Measurements from ENCODE around the gene PDE1A.

PDE1A gene

DNA sequence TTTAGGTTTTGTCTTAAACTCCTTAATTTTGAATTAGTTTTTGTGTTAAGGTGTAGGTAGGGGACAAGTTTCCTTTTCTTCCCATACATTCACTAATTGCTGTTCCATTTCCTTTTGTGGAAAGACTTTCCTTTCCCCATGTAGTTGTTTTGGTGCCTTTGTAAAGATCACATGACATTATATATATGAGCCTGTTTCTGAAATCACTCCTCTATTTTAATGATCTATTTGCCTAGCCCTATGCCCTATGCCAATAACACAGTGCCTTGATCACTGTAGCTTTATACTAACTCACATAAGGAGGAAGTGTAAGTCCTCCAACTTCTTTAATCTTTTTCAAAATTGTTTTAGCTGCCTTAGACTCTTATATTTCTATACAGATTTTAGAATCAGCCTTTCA lies 229.3 kb downstream of the PDE1A start:
- DNase-seq (ENCODE audit: low spot score): no peak

- no peak for DNase-seq (ENCODE audit: low spot score)
These were observed 233.5 kb downstream of the PDE1A start for GRCh38 chr2:182193291-182193690.

DNA sequence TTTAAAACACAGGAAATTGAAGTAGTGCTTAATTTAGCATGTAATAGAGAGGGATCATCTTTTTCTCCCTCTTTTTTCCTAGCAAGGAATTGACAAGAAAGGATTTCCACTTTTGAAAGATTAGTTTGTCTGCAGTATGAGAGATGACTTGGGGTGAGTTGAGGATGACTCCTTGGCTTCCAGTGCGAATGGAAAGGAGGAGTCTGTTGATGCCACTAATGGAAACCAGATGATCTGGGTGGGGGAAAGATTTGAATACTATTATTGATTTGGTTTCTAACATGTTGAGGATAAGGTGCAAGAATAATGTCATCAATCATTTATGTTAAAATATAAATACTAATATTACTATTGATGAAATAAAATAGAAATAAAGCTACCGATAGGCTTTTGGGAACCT lies 235.8 kb downstream of the PDE1A start:
- DNase-seq (ENCODE audit: low spot score): no peak

- DNase-seq (ENCODE audit: low spot score): no peak
These were observed 239.7 kb downstream of the PDE1A start for GRCh38 chr2:182187130-182187529.

- peak; percentile 33 for DNase-seq (ENCODE audit: low spot score)
These were observed 240.6 kb downstream of the PDE1A start for GRCh38 chr2:182186132-182186735.

GRCh38 chr2:182182436-182182835 lies 244.4 kb downstream of the PDE1A start:
- DNase-seq (ENCODE audit: low spot score): no peak

GRCh38 chr2:182181381-182181780 lies 245.5 kb downstream of the PDE1A start:
- no peak for DNase-seq (ENCODE audit: low spot score)

- DNase-seq (ENCODE audit: low spot score): no peak
These were observed 247.7 kb downstream of the PDE1A start for GRCh38 chr2:182179176-182179575.

GRCh38 chr2:182173944-182174622 lies 252.8 kb downstream of the PDE1A start:
- no peak for DNase-seq (ENCODE audit: low spot score)

DNA sequence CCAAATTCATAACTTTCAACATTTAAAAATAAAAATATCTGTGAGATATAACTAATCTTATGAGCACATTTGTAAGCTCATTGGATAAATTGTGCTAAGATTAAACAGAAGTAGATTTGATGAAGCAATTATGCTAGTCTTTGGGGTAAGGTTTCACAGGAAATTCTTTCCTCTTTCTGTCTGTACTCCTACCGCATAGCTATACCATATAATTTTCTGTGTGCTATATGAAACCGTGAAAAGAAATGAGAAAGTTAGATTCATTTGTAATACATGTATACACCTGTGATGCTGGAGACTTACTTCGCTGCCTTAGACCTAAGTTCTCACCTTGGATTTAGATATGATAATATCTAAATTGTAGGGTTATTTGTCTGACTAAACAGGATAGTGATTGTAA lies 256.5 kb downstream of the PDE1A start:
- no peak for DNase-seq (ENCODE audit: low spot score)

- DNase-seq (ENCODE audit: low spot score): no peak
These were observed 259.0 kb downstream of the PDE1A start for GRCh38 chr2:182167882-182168281.

- no peak for DNase-seq (ENCODE audit: low spot score)
These were observed 260.0 kb downstream of the PDE1A start for GRCh38 chr2:182166841-182167240.

GRCh38 chr2:182166406-182166805 lies 260.4 kb downstream of the PDE1A start:
- no peak for DNase-seq (ENCODE audit: low spot score)

DNA sequence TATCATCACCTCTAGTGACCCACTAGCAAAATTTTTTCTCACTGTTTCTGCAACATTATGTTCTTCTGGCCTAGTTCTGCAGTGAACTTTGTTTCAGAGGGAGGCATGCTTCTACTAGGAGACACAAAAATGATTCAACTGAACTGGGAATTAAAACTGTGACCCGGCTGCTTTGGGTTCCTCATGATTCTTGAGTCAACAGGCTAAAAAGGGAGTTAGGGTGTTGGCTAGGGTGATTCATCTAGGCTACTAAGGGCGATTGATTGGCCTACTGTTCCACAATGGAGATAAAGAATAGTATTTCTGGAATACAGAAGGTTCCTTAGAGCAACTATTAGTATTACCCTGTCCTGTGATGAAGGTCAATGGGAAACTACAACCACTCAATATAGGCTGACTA lies 261.6 kb downstream of the PDE1A start:
- no peak for DNase-seq (ENCODE audit: low spot score)

- DNase-seq (ENCODE audit: low spot score): no peak
These were observed 262.1 kb downstream of the PDE1A start for GRCh38 chr2:182164686-182165085.

- DNase-seq (ENCODE audit: low spot score): no peak
These were observed 263.0 kb downstream of the PDE1A start for GRCh38 chr2:182163878-182164277.

GRCh38 chr2:182148344-182148743 lies 278.5 kb downstream of the PDE1A start:
- DNase-seq (ENCODE audit: low spot score): no peak

GRCh38 chr2:182144776-182145165 lies 282.1 kb downstream of the PDE1A start:
- peak; percentile 26 for DNase-seq (ENCODE audit: low spot score)

GRCh38 chr2:182144041-182144775 lies 282.6 kb downstream of the PDE1A start:
- peak; percentile 21 for DNase-seq (ENCODE audit: low spot score)

GRCh38 chr2:182142062-182142461 lies 284.8 kb downstream of the PDE1A start:
- DNase-seq (ENCODE audit: low spot score): no peak

DNA sequence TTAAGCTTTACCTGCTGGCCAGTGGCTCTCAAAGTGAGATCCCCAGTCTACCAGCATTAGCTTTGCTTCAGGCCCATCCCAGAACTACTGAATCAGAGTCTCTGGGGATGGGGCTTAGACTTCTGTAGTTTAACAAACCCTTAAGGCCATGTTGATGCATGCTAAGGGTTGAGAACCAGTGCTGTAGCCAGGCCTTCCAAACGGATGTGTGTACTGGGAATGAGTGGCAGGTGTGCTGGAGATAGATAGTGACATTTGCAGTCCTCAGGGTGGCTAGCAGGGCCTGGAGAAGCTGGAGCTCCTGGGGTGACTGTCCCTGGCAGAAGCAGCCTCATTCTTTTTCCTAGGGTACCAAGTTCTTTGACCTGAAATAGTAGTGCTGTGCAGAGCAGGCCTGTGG lies 292.6 kb downstream of the PDE1A start:
- no peak for DNase-seq (ENCODE audit: low spot score)

DNA sequence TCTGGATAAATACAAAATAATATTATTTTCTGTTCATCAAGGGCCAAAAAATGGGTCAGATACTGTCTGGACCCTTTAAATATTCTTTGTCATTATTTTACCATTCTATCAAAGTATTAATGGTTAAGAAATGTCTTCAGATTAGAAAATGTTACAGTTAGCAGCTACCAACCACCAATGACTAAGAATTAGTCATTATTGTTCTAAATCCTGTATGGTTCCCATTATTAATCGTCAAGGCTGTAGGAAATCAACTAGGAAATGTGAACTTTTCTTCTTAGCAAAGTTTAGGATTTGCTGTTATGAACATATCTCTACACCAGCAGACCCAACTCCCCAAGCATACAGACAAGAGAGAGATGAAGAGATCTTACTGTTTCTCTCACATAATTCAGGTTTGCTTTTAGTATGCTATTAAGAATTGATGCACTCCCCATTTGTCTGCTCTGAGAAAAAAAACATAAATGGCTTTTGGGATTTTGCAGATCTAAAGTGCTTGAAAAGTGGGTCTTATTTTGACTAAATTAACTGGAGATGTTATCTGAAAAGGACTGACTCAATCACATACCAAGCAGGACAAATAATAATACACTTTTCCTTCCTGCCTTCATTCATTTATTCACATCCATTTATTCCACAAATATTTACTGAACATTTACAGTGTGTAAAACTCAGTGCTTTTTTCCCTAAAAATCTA lies 293.5 kb downstream of the PDE1A start:
- DNase-seq (ENCODE audit: low spot score): no peak

GRCh38 chr2:182132605-182133004 lies 294.2 kb downstream of the PDE1A start:
- no peak for DNase-seq (ENCODE audit: low spot score)

All from iPS-NIHi11 (cell line).